Pancreas (tissue), 10 donors: ENCODE measurements around the gene DCAF11. TPM values are rescaled to one million over a fixed set of nuclear protein-coding genes. Genes with fewer than 3 reads are reported as not detected.

Source experiments
- ATAC-seq, 4 donors: fragments of 200-7000 bp; cut with Tn5 transposase; one replicate each; pipeline versions ENCODE4 v1.8.0 to v1.9.1; 2020; ENCODE audit warnings: mild to moderate bottlenecking in 4 of 4, moderate library complexity in 4 of 4
- DNase-seq, 6 donors: peaks; one replicate each; pipeline ENCODE4 v3.0.0-alpha.2; 2020
- FAIRE-seq: peaks from 2 replicates; lab custom pipeline; 2012; peaks lifted over from hg19 to GRCh38; lab: Jason Lieb, UNC
- H3K27ac ChIP-seq, 4 donors: fragments of 200-600 bp; sonication (generic); 1 replicate in 3 of 4; 2 replicates in 1 of 4; pipeline versions ENCODE4 v1.5.0 to v1.8.0; 2020
- H3K27me3 ChIP-seq, 4 donors: fragments of 200-600 bp; one replicate each; pipeline ENCODE4 v1.8.0; 2021
- H3K36me3 ChIP-seq, 3 donors: fragments of 200-600 bp; sonication (generic) in 1 of 3; one replicate each; pipeline versions ENCODE4 v1.5.0 to v1.8.0; 2020 to 2021
- H3K4me1 ChIP-seq, 3 donors: fragments of 200-600 bp; one replicate each; pipeline ENCODE4 v1.8.0; 2021
- H3K4me3 ChIP-seq, 4 donors: fragments of 200-600 bp; sonication (generic) in 2 of 4; one replicate each; pipeline versions ENCODE4 v1.5.0 to v1.8.0; 2020 to 2021
- H3K9me3 ChIP-seq, 4 donors: fragments of 200-600 bp; one replicate each; pipeline ENCODE4 v1.8.0; 2021
- CTCF ChIP-seq, 4 donors: fragments of 200-600 bp; sonication (generic) in 3 of 4; IDR thresholded peaks; one replicate each; pipeline versions ENCODE4 v1.5.0 to v1.8.0; 2021; ENCODE audit warnings: antibody characterized with exemption in 4 of 4
- WGBS, 2 donors: extraction: QIAGEN DNeasy Blood & Tissue Kit; methylation state at CpG; one replicate each; pipeline ENCODE4 v1.1.7; 2013; 5-methylcytosine and 5-hydroxymethylcytosine counted together
- intact Hi-C, 3 donors: fragments of 100-400 bp; cut with DNase I; formaldehyde crosslinking; loops; one replicate each; pipeline versions ENCODE4 v1.11.1 to v1.14.2; 2022
- polyA plus RNA-seq, 2 donors: library from polyadenylated mRNA; stranded (reverse); fragments of 200-250 nt; gene quantifications; one replicate each; pipeline ENCODE4 v1.2.3, GENCODE V29; 2013
- total RNA-seq, 6 donors: library from RNA; stranded (reverse); fragmentation: NEBNext Ultra II Directional in 4 of 6; extraction: Animal tissue kit (Norgen Biotek cat#: 25700) in 4 of 6; gene quantifications; one replicate each; pipeline versions ENCODE4 v1.2.1 to v1.2.4, GENCODE V29; 2021 to 2023
- donor health status: healthy with polysubstance abuse.
- donor health status: DM: no; HTN: no; CAD: no; lungs with moderate emphysema.
- donor health status: DM: no; HTN: no; CAD: no.
- donor health status: control.
- donor health status: control.
- donor health status: Bipolar disorder and iron deficiency.
- donor health status: DM: yes; HTN: yes; CAD: no.
- donor health status: DM: no; HTN: no; CAD: no.
- donor health status: DM: no; HTN: no; CAD: no.
- donor health status: DM: yes; HTN: yes; CAD: no.

DCAF11 gene
- total and polyA plus RNA-seq, 8 donors: 34.2 to 78.9 (median 56.0) TPM

GRCh38 chr14:24159777-24160498, 45.4 kb downstream of the DCAF11 start:
- Histone ChIP-seq H3K36me3 (peaks cover 13 to 54% (median 28%) of the 10 kb centered on the region in 3 donors), H3K9me3 (no peaks in the 10 kb centered on the region), H3K27me3 (no peaks in the 10 kb centered on the region), H3K4me1 (peaks cover 0 to 19% (median 0%) of the 10 kb centered on the region in 3 donors), H3K4me3 (no peak overlapping the region), H3K27ac (peak overlapping the region; percentile 71 to 92 (median 82))
- DNase-seq (peak in 1 of 6 donors; percentile 44), ATAC-seq (no peak), FAIRE-seq (no peak)
- no peak for TF ChIP-seq CTCF (IDR thresholded peaks at IDR 0.05)
- WGBS, 2 donors: 73 to 80% methylated on average over 11 of the region's 11 CpGs
- intact Hi-C loops: no loop called here

- 87% methylated on average over 4 of the region's 4 CpGs for WGBS, 2 donors
- no peak for TF ChIP-seq CTCF (IDR thresholded peaks at IDR 0.05)
- ATAC-seq (no peak), FAIRE-seq (no peak), DNase-seq (no peak)
- Histone ChIP-seq H3K4me3 (no peak overlapping the region), H3K9me3 (no peaks in the 10 kb centered on the region), H3K36me3 (peaks cover 10 to 54% (median 26%) of the 10 kb centered on the region in 3 donors), H3K4me1 (peaks cover 0 to 19% (median 0%) of the 10 kb centered on the region in 3 donors), H3K27ac (peak overlapping the region; percentile 71 to 92 (median 82)), H3K27me3 (no peaks in the 10 kb centered on the region)
- intact Hi-C loops: no loop called here
These were observed 45.9 kb downstream of the DCAF11 start for GRCh38 chr14:24160499-24160849.

GRCh38 chr14:24160850-24161804, 46.5 kb downstream of the DCAF11 start, which contains the start of gene IRF9:
Gene IRF9, plus strand, starts transcription at chr14:24161265. Its CDS starts 880 bp downstream, at chr14:24162145.
- H3K27me3 ChIP-seq: no peaks in the 10 kb centered on the region
- intact Hi-C loops: no loop called here
- peak; percentile 94 to 96 (median 96) for ATAC-seq
- WGBS, 2 donors: 0 to 1% methylated on average over 12 of the region's 12 CpGs
- peak within 1 kb of the TSS; percentile 71 to 92 (median 82) for H3K27ac ChIP-seq
- peak within 1 kb of the TSS; percentile 37 to 74 (median 58) for H3K4me3 ChIP-seq
- no peak for FAIRE-seq
- peak; percentile 93 to 97 (median 96) for DNase-seq
- H3K9me3 ChIP-seq: no peaks in the 10 kb centered on the region
- H3K36me3 ChIP-seq: peaks cover 9 to 54% (median 29%) of the 10 kb centered on the region in 3 donors
- H3K4me1 ChIP-seq: peaks cover 0 to 19% (median 0%) of the 10 kb centered on the region in 3 donors
- peak; percentile 89 to 96 (median 92) for TF ChIP-seq CTCF (IDR thresholded peaks at IDR 0.05)

- TF ChIP-seq CTCF (IDR thresholded peaks at IDR 0.05): no peak
- peak in 1 of 6 donors; percentile 45 for DNase-seq
- no peaks in the 10 kb centered on the region for H3K9me3 ChIP-seq
- H3K36me3 ChIP-seq: peaks cover 8 to 52% (median 29%) of the 10 kb centered on the region in 3 donors
- intact Hi-C loops: no loop called here
- peak overlapping the region in 1 of 4 donors; percentile 79 for H3K27ac ChIP-seq
- WGBS, 2 donors: 36 to 49% methylated on average over 8 of the region's 8 CpGs
- no peak for FAIRE-seq
- H3K4me3 ChIP-seq: peak overlapping the region in 2 of 4 donors; percentile 55 to 61
- peaks cover 0 to 19% (median 0%) of the 10 kb centered on the region in 3 donors for H3K4me1 ChIP-seq
- ATAC-seq: peak in 1 of 4 donors; percentile 3
- H3K27me3 ChIP-seq: no peaks in the 10 kb centered on the region
These were observed 47.5 kb downstream of the DCAF11 start for GRCh38 chr14:24162093-24162492.
